GM12872 (cell line): ENCODE results near the gene CLSTN3.
A peak's percentile ranks its signal among the peaks of the same experiment; 100 is the strongest.

Source experiments
- CTCF ChIP-seq: IDR thresholded peaks from 3 replicates; pipeline ENCODE4 v1.5.1; 2011; ENCODE audit warnings: low read depth, mild to moderate bottlenecking, low read length, moderate library complexity; ENCODE audit not compliant: insufficient read depth

The CLSTN3 gene

GRCh38 chr12:7107636-7108002 is 22.6 kb upstream of the CLSTN3 start:
- no peak for TF ChIP-seq CTCF

- no peak for TF ChIP-seq CTCF
These were observed 22.0 kb upstream of the CLSTN3 start for GRCh38 chr12:7108003-7108795.

- TF ChIP-seq CTCF: peak; percentile 97
These were observed 21.2 kb upstream of the CLSTN3 start, which contains the start of gene C1RL for GRCh38 chr12:7108796-7109571. TSS of gene C1RL (minus strand) at chr12:7109214. CDS start at chr12:7109180, 34 bp downstream.

- TF ChIP-seq CTCF: no peak
These were observed 20.6 kb upstream of the CLSTN3 start for GRCh38 chr12:7109572-7109920.

GRCh38 chr12:7110661-7111060 is 19.5 kb upstream of the CLSTN3 start:
- TF ChIP-seq CTCF: no peak

- TF ChIP-seq CTCF: no peak
These were observed 18.1 kb upstream of the CLSTN3 start for GRCh38 chr12:7112041-7112440.

GRCh38 chr12:7113389-7113871 is 16.7 kb upstream of the CLSTN3 start:
- TF ChIP-seq CTCF: peak; percentile 80
